Activated T-helper 1 cell treated with anti-CD3 and anti-CD28 coated beads, Interleukin-2, amount 50 U/mL, for 16 hours (primary cell): Measurements from ENCODE around the gene RAC2.
"Not testable (repeated sequence)": the region's sequence is repeated elsewhere in the genome, so short reads cannot be mapped to it uniquely, and the experiment has no call there.

Experiments
- DNase-seq, 2 donors: peaks; one replicate each; pipeline ENCODE4 v3.0.0-alpha.2; 2020; ENCODE audit warnings: low read depth in 1 of 2, low spot score in 1 of 2

Gene RAC2

DNA sequence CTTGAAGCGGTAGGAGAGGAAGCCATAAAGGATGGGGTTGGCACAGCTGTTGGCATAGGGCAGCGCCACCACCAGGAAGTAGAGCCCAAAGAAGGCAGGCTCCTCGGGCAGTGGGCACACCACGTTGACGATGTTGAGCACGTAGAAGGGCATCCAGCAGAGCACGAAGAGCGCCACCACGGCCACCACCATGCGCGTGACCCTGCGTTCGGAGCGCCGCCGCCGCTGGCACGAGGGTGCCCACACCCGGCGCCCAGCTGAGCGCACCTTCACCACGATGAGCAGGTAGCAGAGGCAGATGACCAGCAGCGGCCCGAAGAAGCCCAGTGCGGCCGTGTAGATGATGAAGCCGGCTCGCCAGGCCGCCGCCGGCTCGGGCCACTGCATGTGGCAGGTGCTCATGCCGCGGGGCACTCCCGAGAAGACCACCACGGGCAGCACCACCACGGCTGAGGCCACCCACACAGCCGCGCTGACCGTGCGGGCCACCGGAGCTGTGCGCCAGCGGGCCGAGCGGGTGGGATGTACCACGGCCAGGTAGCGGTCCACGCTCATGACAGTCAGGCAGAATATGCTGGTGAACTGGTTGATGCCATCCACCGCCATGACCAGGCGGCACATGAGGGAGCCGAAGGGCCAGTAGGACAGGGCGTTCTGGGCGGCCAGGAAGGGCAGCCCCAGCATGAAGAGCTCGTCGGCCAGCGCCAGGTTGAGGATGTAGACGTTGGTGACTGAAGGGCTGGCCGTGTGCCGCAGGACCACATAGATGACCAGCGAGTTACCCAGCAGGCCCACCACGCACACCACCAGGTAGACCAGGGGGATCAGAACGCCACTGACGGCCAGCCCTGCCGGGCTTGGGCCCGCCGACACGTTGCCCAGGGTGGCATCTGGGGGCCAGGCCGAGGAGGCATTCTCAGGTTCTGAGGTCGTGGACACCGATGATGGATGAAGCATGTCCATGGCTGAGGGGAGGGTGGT, 36.9 kb downstream of the RAC2 start:
- DNase-seq: no peak

DNA sequence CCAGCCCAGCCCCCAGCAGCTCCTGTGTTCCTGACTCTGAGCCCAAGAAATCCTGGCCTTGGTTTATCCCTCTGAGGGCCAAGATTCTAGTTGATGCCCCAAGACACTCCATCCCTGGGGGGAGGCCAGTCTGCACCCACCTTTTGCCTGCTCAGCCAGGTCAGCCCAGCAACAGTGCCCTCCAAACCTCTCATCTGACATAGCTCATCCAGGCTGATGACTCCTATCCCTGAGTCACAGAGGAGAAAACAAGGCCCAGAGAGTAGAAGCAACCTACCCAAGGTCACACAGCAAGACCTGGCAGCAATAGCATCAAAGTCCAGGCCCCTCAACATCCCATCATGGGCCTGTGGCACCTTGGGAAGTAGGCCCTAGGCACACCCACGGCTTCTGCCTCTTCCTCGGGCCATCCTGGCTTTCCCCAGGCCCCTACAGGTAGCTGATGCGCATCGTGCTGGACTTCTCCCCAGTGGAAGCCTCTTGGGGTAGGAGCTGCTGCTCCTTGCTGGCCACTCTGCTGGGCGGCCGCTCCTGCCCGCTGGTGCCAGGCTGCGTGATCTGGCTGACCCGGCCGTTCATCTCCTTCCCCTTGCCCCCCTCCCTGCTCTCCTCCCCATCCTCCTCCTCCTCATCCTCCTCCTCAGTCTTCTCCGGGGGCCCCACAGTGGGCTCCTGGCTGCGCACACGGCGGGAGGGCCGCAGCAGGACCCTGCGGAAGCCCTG, 37.8 kb downstream of the RAC2 start:
- DNase-seq: no peak

- DNase-seq: no peak
Observed at GRCh38 chr22:37205046-37205445, 39.0 kb downstream of the RAC2 start.

- no peak for DNase-seq
Observed at GRCh38 chr22:37204045-37204655, 39.9 kb downstream of the RAC2 start.

DNA sequence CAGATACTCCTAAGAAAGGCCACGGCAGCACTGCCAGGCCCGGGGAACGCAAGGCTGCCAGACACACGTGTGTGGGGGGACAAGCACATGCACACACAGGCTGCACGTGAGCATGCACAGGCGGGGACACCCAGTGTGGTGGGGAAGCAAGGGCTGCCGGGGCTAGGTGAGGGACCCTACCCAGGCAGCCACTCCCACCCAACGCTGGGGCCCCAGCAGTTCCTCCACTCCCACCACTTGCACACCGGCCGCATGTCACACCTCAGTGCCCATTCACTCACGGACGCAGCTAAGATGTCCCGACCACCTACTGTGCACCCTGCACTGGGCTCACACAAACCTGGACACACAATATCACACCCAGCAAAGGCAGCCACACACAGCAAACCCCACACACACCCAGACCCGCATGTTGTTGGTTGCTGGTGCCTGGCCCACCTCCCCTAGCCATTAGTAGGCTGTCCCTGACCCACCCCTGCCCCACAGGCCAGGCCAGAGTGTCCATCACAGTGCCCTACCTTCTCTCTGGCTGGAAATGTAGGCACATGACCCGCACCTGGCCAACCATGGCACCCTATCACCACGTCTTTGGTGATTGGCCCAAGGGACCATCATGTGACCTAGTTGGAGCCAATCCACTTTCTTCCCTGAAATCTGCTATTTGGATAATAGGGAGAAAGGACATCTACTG, 40.6 kb downstream of the RAC2 start:
- DNase-seq: no peak

DNA sequence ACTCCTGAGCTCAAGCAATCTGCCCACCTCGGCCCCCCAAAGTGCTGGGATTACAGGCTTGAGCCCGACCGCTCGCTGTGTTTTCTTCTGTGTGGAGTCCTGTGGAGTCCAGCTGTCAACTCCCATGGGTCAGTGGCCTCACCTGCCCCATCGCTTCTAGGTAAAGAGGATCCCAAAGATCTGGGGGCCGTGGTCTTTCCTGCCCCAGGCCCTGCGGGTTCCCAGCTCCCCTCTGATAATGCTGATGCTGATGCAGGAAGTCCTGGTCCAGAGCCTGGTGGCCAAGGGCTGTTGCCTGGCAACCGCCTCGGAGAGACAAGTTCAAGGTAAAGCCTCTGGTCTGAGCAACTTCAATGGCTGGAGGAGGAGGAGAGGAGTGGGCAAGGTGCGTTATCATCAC, 41.4 kb downstream of the RAC2 start:
- no peak for DNase-seq

GRCh38 chr22:37202001-37202555, 42.0 kb downstream of the RAC2 start:
- DNase-seq: no peak

- DNase-seq: not testable (repeated sequence)
Observed at GRCh38 chr22:37201443-37201820, 42.6 kb downstream of the RAC2 start.

DNA sequence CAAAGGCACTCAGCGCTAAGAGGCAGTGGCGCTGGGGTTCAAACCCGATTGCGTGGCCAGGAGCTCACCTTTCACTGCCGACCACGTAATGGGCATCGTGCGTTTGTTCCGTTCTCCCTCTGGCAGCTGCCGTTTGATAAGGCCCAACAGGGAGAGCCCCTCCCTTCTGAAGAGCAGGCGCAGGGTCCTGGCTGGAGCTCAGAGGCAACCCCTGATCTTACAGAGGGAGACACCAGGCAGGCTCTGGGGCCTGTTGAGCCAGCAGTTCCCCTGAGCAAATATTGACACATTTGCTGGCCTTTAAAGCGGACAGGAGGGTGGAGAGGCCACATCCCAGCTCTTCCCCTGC, 44.3 kb downstream of the RAC2 start:
- no peak for DNase-seq

DNA sequence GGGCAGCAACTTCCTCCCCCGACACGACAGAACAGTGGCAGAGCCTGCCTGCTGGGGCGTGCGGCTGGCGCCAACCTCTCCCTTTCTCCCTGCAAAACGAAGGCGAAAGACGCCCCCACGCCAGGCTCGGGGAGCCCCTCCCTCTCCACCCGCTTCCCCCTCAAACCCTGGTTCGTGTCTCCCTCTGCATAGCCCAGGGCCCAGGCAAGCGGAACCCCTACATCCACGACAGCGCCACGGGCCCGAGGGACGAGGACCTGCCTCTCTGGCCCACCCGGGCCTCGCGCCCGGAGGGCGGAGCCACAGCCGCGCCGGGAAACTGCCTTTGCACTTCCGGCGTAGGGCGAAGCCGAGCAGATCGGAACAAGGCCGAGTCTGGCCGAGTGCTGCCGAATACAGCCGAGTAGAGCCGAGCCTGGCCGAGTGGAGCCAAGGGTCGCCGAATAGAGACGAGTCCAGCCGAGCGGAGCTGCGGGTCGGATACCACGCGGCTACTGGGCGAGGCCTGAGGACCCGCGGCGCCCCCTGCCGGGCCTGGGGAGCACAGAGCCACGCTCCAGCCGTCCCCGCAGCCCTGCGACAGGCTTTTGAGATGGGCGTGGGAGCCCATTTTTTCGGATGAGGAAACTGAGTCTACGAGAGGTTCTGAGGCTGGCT, 44.8 kb downstream of the RAC2 start:
- DNase-seq: peak; percentile 99

GRCh38 chr22:37198258-37199102, 45.6 kb downstream of the RAC2 start:
- DNase-seq: peak; percentile 85 to 92

GRCh38 chr22:37197451-37198257, 46.4 kb downstream of the RAC2 start:
- no peak for DNase-seq

- no peak for DNase-seq
Observed at GRCh38 chr22:37196539-37197450, 47.3 kb downstream of the RAC2 start.

GRCh38 chr22:37195921-37196320, 48.1 kb downstream of the RAC2 start:
- no peak for DNase-seq

DNA sequence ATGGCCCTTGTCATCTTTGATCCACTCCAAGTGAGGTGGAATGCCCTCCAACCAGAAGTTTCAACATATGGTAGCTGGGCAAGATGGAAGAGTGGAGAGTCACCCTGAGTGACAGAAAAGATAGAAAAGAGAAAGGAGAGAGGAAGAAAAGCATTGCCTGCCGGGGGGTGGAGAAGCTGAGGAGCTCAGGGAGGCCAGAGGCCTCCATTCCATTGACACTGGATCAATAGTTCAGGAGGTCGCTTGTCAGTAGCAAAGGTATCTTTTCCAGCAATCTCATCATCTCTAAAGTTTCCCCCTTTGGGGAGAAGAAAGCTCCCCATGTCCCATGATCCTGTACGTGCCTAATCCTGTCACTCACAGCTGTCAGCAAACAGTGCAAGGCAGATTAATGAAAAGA, 49.3 kb downstream of the RAC2 start:
- no peak for DNase-seq

DNA sequence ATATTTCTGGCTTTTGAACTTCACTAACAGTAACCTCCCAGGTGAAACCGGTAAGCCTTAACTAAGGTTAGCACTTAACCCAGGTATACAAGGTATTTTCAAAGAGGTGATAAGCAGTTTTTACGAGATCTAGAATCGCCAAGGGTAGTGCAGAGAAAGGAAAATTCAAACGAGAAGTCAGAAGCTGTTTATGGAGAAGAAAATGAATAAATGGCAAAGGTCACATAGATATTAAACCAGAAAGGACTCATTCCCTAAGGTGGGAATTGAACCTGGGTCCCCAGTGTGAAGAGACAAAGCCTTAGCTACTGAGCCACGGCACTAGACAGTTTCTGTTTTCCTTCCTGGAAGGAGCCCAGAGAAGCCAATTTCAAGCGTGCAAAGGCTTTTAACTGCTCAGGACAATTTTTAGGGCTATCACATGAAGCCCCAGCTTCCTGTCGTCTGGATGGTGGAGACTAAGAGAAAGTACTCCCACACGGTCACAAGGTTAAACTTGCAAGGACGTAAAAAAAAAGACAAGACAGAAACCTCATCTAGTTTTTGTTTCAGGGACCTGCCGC, 50.4 kb downstream of the RAC2 start:
- DNase-seq: no peak

GRCh38 chr22:37192741-37193140, 51.3 kb downstream of the RAC2 start:
- no peak for DNase-seq
